ENCODE measurements around the gene DUOX1.
"Not testable (repeated sequence)": the region's sequence is repeated elsewhere in the genome, so short reads cannot be mapped to it uniquely, and the experiment has no call there.

The DUOX1 gene

GRCh38 chr15:45121706-45122417, 7.9 kb upstream of the DUOX1 start:
- DNase-seq, result no peak

- no peak for DNase-seq
These were observed 7.1 kb upstream of the DUOX1 start for GRCh38 chr15:45122719-45123118.

DNA sequence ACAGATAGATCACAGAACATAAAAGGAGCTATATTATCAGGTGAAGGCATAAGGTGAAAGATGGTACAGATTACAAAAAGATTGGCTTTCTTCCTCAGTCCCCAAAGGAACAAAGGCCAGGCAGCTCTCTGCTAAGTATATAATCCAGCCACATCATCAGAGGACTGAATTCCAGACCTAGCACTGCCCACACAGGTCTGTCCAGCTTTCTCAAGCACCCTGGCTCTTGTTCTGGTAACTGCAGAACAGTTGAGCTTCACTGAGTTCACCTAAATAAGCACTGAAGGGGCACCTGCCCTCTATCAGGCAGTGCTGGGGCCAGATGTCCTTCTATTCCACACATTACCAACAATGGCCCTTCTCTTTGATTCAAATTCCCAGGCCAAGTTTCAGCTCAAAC, 6.4 kb upstream of the DUOX1 start:
- DNase-seq, result no peak

GRCh38 chr15:45126535-45127158, 3.1 kb upstream of the DUOX1 start:
- no peak for DNase-seq

DNA sequence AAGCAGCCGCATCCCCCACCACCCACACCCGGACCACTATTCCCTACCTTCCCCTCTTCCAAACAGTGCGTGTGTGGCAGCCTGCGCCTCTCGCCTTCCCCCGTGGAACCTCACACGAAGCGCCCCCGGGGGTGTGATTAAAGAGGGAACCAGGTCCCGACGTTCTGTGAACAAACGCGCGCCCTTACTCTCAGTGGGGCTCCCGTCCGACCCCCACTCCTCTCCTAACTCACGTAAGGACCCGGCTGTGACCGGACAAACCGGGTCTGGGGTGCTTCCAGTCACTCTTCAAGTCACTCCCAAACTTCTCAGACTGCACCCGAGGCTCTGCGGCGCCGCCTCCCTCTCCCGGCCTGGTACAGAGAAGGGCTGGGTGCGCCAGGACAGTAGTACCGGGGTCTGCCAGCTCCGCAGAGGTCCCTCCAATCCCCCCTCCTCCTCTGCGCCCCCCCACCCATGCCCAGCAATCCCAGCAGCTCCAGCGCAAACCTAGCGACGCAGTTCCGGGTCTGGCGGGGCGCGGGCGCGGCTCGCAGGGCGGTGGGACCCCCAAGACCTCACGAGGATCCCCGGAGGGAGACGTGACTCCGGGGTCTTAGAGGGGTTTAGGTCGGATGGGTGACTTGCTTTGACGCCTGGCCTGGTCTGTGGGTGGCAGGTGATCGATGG, 689 bp upstream of the DUOX1 start:
- DNase-seq, result no peak

- no peak for DNase-seq
These were observed 652 bp downstream of the DUOX1 start for GRCh38 chr15:45130291-45131000.

GRCh38 chr15:45131510-45131909, 1.7 kb downstream of the DUOX1 start:
- no peak for DNase-seq

GRCh38 chr15:45132844-45133560, 3.2 kb downstream of the DUOX1 start:
- DNase-seq, result no peak

- DNase-seq, result no peak
These were observed 3.7 kb downstream of the DUOX1 start for GRCh38 chr15:45133561-45133920.

DNA sequence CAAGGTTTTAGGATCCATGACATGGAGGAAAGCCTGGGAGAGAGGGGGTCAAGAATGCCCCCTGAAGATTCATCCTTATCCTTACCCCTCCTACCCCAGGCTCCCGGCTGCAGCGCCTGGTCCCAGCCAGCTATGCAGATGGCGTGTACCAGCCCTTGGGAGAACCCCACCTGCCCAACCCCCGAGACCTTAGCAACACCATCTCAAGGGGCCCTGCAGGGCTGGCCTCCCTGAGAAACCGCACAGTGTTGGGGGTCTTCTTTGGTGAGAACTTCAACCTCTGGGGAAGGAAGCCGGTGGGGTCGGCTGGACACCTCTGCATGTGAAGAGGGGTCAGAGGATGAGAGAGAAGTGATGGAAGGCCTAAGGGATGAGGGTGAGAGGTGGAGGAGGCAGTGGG, 4.3 kb downstream of the DUOX1 start:
- DNase-seq, result no peak

DNA sequence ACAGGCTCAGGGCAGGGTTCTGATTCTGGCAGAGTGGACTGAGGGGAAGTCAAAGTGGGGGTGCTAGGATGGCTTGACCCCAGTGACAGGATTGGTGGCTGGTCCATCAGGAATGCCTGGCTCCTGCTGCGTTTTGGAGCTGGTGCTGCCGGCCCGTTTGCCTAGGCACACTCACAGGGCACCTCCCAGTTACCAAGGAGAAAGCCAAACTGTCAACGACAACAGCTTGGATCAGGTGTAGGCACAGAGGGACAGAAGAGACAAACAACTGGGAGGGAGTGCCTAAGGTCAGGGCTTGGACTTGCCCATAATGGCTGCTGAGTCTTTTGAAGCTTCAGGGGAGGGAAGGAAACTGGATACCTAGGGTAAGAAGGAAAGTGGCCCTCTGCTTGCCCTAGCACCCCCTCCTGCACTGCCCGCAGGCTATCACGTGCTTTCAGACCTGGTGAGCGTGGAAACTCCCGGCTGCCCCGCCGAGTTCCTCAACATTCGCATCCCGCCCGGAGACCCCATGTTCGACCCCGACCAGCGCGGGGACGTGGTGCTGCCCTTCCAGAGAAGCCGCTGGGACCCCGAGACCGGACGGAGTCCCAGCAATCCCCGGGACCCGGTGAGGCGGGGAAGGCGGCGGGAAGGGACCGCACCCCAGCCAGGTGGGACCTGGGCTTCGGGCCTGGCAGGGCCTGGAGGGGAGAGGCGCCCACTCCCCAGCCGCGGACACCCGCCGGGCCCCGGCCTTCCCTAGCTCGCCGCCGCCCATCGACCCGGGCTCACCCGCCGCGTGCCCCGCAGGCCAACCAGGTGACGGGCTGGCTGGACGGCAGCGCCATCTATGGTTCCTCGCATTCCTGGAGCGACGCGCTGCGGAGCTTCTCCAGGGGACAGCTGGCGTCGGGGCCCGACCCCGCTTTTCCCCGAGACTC, 5.1 kb downstream of the DUOX1 start:
- DNase-seq, result no peak

GRCh38 chr15:45135705-45136377, 6.0 kb downstream of the DUOX1 start:
- DNase-seq, result not testable (repeated sequence)

DNA sequence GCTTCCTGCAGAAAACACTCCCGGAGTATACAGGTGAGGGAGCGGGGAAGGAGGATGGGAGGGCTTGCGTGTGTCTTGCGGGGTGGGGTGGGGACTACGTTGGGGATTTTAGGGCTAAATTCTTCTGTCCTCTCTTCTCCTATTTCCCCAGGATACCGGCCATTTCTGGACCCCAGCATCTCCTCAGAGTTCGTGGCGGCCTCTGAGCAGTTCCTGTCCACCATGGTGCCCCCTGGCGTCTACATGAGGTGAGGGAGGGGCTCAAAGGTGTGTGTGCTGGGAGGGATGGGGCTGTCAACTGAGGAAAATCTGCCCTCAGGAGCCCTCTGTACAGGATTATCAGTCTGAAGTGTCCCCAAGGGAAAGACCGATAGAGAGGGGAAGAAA, 6.6 kb downstream of the DUOX1 start:
- DNase-seq, result no peak

DNA sequence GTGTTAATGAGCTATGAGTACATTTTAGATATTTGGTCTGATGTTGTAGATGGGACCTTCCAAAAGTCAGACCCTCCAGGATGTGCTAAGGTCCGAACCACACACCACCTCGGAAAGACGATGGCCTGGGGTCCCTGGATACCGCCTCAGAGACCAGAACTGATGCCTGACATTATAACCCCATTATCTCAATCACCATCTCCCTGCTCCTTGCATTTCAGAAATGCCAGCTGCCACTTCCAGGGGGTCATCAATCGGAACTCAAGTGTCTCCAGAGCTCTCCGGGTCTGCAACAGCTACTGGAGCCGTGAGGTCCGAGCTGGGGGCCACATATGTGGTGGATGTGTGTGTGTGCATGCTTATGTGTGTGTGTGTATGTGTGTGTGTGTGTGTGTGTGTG, 7.9 kb downstream of the DUOX1 start:
- DNase-seq, result no peak

GRCh38 chr15:45138814-45139765, 9.3 kb downstream of the DUOX1 start:
- DNase-seq, result no peak

GRCh38 chr15:45139770-45140169, 10.0 kb downstream of the DUOX1 start:
- DNase-seq, result no peak

GRCh38 chr15:45140557-45141250, 10.9 kb downstream of the DUOX1 start:
- no peak for DNase-seq

DNA sequence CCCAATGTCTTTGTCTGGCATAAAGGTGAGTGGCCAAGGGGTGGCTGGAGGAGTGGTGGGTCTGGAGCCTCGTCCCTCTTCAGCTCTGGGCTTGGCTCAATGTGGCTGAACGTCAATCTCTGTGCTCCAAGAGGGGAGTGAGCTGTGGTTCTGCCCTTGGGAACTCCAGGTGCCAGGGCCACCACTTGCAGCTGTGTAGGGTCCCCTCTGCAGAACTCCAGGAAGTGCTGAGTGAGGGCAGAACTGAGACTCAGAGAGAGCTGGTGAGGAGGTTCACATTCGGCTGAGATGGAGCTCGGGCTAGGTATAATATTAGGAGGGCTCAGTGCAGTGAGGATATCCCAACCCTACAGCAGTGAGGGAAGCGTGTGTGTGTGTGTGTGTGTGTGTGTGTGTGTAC, 11.6 kb downstream of the DUOX1 start:
- DNase-seq, result no peak

GRCh38 chr15:45143056-45143455, 13.3 kb downstream of the DUOX1 start:
- DNase-seq, result no peak

Measured in left hindlimb (tissue), 1 donor.